ENCODE results near the gene USP10.

- TF ChIP-seq CTCF (conservative IDR thresholded peaks at IDR 0.05; ENCODE audit: low read depth, low read length): no peak
- no peak for TF ChIP-seq EZH2phosphoT487 (IDR thresholded peaks at IDR 0.05; ENCODE audit: borderline replicate concordance, low read length)
These were observed 37.3 kb upstream of the USP10 start for GRCh38 chr16:84662471-84662870.

Data from PC-3 (cell line).